ENCODE data around the gene TEDDM1. TPM values are rescaled to one million over a fixed set of nuclear protein-coding genes. Genes with fewer than 3 reads are reported as not detected.

The TEDDM1 gene
- total and polyA plus RNA-seq, 2 experiments from 2014 or later, result not detected

DNA sequence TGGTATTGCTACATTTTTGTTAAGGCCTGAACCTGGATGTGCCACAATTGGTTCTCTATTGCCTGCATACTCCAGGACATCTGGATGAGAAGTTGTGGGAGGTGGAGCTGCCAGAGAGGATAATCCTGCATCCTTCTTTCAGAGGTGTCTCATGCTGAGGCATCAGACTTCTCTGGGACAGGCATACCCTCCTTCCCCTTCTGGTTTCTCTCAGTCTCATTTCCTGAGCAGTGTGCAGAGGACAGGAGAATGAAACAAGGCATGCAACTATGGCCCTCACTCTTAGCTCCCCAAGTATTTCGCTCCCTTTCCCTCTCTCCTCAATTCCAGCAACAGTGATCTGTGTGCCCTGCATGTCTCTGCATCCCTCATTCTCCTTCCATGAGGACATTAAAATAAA is 41.9 kb upstream of the TEDDM1 start (continued):
- TF ChIP-seq, protein P1, sequence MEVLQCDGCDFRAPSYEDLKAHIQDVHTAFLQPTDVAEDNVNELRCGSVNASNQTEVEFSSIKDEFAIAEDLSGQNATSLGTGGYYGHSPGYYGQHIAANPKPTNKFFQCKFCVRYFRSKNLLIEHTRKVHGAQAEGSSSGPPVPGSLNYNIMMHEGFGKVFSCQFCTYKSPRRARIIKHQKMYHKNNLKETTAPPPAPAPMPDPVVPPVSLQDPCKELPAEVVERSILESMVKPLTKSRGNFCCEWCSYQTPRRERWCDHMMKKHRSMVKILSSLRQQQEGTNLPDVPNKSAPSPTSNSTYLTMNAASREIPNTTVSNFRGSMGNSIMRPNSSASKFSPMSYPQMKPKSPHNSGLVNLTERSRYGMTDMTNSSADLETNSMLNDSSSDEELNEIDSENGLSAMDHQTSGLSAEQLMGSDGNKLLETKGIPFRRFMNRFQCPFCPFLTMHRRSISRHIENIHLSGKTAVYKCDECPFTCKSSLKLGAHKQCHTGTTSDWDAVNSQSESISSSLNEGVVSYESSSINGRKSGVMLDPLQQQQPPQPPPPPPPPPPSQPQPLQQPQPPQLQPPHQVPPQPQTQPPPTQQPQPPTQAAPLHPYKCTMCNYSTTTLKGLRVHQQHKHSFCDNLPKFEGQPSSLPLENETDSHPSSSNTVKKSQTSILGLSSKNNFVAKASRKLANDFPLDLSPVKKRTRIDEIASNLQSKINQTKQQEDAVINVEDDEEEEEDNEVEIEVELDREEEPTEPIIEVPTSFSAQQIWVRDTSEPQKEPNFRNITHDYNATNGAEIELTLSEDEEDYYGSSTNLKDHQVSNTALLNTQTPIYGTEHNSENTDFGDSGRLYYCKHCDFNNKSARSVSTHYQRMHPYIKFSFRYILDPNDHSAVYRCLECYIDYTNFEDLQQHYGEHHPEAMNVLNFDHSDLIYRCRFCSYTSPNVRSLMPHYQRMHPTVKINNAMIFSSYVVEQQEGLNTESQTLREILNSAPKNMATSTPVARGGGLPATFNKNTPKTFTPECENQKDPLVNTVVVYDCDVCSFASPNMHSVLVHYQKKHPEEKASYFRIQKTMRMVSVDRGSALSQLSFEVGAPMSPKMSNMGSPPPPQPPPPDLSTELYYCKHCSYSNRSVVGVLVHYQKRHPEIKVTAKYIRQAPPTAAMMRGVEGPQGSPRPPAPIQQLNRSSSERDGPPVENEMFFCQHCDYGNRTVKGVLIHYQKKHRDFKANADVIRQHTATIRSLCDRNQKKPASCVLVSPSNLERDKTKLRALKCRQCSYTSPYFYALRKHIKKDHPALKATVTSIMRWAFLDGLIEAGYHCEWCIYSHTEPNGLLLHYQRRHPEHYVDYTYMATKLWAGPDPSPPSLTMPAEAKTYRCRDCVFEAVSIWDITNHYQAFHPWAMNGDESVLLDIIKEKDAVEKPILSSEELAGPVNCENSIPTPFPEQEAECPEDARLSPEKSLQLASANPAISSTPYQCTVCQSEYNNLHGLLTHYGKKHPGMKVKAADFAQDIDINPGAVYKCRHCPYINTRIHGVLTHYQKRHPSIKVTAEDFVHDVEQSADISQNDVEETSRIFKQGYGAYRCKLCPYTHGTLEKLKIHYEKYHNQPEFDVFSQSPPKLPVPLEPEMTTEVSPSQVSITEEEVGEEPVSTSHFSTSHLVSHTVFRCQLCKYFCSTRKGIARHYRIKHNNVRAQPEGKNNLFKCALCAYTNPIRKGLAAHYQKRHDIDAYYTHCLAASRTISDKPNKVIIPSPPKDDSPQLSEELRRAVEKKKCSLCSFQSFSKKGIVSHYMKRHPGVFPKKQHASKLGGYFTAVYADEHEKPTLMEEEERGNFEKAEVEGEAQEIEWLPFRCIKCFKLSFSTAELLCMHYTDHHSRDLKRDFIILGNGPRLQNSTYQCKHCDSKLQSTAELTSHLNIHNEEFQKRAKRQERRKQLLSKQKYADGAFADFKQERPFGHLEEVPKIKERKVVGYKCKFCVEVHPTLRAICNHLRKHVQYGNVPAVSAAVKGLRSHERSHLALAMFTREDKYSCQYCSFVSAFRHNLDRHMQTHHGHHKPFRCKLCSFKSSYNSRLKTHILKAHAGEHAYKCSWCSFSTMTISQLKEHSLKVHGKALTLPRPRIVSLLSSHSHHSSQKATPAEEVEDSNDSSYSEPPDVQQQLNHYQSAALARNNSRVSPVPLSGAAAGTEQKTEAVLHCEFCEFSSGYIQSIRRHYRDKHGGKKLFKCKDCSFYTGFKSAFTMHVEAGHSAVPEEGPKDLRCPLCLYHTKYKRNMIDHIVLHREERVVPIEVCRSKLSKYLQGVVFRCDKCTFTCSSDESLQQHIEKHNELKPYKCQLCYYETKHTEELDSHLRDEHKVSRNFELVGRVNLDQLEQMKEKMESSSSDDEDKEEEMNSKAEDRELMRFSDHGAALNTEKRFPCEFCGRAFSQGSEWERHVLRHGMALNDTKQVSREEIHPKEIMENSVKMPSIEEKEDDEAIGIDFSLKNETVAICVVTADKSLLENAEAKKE (CRISPR knock-in tag; IDR thresholded peaks at IDR 0.05), result no peak
- no peak for TF ChIP-seq JUNB (IDR thresholded peaks at IDR 0.05; ENCODE audit: unreplicated experiment)
- TF ChIP-seq EZH2 (IDR thresholded peaks at IDR 0.05; ENCODE audit: low read depth, unreplicated experiment), result no peak
- no peak for TF ChIP-seq ZNF331 (CRISPR knock-in tag; IDR thresholded peaks at IDR 0.05; ENCODE audit: low read depth)
- TF ChIP-seq POLR2AphosphoS5 (IDR thresholded peaks at IDR 0.05; ENCODE audit: low read depth), result no peak
- no peak for TF ChIP-seq ETS1 (IDR thresholded peaks at IDR 0.05)
- TF ChIP-seq, protein P2, sequence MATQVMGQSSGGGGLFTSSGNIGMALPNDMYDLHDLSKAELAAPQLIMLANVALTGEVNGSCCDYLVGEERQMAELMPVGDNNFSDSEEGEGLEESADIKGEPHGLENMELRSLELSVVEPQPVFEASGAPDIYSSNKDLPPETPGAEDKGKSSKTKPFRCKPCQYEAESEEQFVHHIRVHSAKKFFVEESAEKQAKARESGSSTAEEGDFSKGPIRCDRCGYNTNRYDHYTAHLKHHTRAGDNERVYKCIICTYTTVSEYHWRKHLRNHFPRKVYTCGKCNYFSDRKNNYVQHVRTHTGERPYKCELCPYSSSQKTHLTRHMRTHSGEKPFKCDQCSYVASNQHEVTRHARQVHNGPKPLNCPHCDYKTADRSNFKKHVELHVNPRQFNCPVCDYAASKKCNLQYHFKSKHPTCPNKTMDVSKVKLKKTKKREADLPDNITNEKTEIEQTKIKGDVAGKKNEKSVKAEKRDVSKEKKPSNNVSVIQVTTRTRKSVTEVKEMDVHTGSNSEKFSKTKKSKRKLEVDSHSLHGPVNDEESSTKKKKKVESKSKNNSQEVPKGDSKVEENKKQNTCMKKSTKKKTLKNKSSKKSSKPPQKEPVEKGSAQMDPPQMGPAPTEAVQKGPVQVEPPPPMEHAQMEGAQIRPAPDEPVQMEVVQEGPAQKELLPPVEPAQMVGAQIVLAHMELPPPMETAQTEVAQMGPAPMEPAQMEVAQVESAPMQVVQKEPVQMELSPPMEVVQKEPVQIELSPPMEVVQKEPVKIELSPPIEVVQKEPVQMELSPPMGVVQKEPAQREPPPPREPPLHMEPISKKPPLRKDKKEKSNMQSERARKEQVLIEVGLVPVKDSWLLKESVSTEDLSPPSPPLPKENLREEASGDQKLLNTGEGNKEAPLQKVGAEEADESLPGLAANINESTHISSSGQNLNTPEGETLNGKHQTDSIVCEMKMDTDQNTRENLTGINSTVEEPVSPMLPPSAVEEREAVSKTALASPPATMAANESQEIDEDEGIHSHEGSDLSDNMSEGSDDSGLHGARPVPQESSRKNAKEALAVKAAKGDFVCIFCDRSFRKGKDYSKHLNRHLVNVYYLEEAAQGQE (IDR thresholded peaks at IDR 0.05; ENCODE audit: unreplicated experiment), result no peak

Data from GM23338 (cell line).